Immature natural killer cell (primary cell): Measurements from ENCODE around the gene TRABD2B. TPM values are rescaled to one million over a fixed set of nuclear protein-coding genes. Genes with fewer than 3 reads are reported as not detected.

Source experiments
- DNase-seq, 3 donors: peaks; one replicate each; pipeline ENCODE4 v3.0.0; 2022; ENCODE audit warnings: mixed read lengths in 1 of 3
- H3K27ac Mint-ChIP-seq, 6 donors: one replicate each; pipeline ENCODE4 v1.8.0; 2020; ENCODE audit warnings: mixed read lengths in 6 of 6, mild to moderate bottlenecking in 5 of 6, inconsistent platforms in 4 of 6, moderate library complexity in 3 of 6
- H3K27me3 Mint-ChIP-seq, 3 donors: one replicate each; pipeline ENCODE4 v1.8.0; 2020 to 2021; ENCODE audit warnings: low read depth in 3 of 3, mild to moderate bottlenecking in 3 of 3, mixed read lengths in 3 of 3, moderate library complexity in 3 of 3, inconsistent platforms in 1 of 3
- H3K36me3 Mint-ChIP-seq, 3 donors: one replicate each; pipeline ENCODE4 v1.8.0; 2020; ENCODE audit warnings: mixed read lengths in 3 of 3, inconsistent platforms in 2 of 3, mild to moderate bottlenecking in 2 of 3
- H3K4me1 Mint-ChIP-seq, 2 donors: one replicate each; pipeline ENCODE4 v1.8.0; 2020; ENCODE audit warnings: inconsistent platforms in 2 of 2, mild to moderate bottlenecking in 2 of 2, mixed read lengths in 2 of 2, moderate library complexity in 1 of 2
- H3K4me3 Mint-ChIP-seq, 5 donors: one replicate each; pipeline ENCODE4 v1.8.0; 2020; ENCODE audit warnings: mild to moderate bottlenecking in 5 of 5, mixed read lengths in 5 of 5, inconsistent platforms in 3 of 5, moderate library complexity in 3 of 5
- H3K9me3 Mint-ChIP-seq, 6 donors: one replicate each; pipeline ENCODE4 v1.8.0; 2020; ENCODE audit warnings: mild to moderate bottlenecking in 6 of 6, mixed read lengths in 6 of 6, inconsistent platforms in 4 of 6, moderate library complexity in 3 of 6
- polyA plus RNA-seq, 3 donors: library from polyadenylated mRNA; unstranded; fragments of 300-500 nt; fragmentation: Illumina TruSeq; gene quantifications; one replicate each; pipeline ENCODE4 v1.2.3, GENCODE V29; 2021

The TRABD2B gene
- polyA plus RNA-seq, 3 donors from 2014 or later = not detected

- no peak overlapping the region for H3K4me3 Mint-ChIP-seq
- no peaks in the 10 kb centered on the region for H3K36me3 Mint-ChIP-seq
- no peak overlapping the region for H3K27ac Mint-ChIP-seq
- no peak for DNase-seq
- H3K27me3 Mint-ChIP-seq = peaks cover 0 to 2% (median 2%) of the 10 kb centered on the region in 3 donors
- H3K9me3 Mint-ChIP-seq = peaks cover 0 to 2% (median 0%) of the 10 kb centered on the region in 6 donors
- H3K4me1 Mint-ChIP-seq = no peaks in the 10 kb centered on the region
Measured at GRCh38 chr1:47885062-47885830, 111.9 kb downstream of the TRABD2B start.

GRCh38 chr1:47883963-47884362 lies 113.2 kb downstream of the TRABD2B start:
- peaks cover 0 to 3% (median 2%) of the 10 kb centered on the region in 3 donors for H3K27me3 Mint-ChIP-seq
- H3K27ac Mint-ChIP-seq = no peak overlapping the region
- no peaks in the 10 kb centered on the region for H3K36me3 Mint-ChIP-seq

GRCh38 chr1:47881505-47882442 lies 115.4 kb downstream of the TRABD2B start:
- Mint-ChIP-seq H3K36me3 (no peaks in the 10 kb centered on the region), H3K27me3 (peaks cover under 1 to 5% (median 2%) of the 10 kb centered on the region in 3 donors), H3K4me1 (no peaks in the 10 kb centered on the region), H3K4me3 (no peak overlapping the region), H3K9me3 (peaks cover 0 to 2% (median 0%) of the 10 kb centered on the region in 6 donors), H3K27ac (peak overlapping the region in 1 of 6 donors; percentile 23)
- DNase-seq = no peak

More at GRCh38 chr1:47883963-47884362, 113.2 kb downstream of the TRABD2B start:
- Mint-ChIP-seq H3K4me3 (no peak overlapping the region), H3K4me1 (no peaks in the 10 kb centered on the region), H3K9me3 (peaks cover 0 to 2% (median 0%) of the 10 kb centered on the region in 6 donors)
- no peak for DNase-seq

GRCh38 chr1:47876587-47876963 lies 120.6 kb downstream of the TRABD2B start:
- H3K4me1 Mint-ChIP-seq = no peaks in the 10 kb centered on the region
- DNase-seq = no peak
- no peak overlapping the region for H3K27ac Mint-ChIP-seq
- no peak overlapping the region for H3K4me3 Mint-ChIP-seq
- H3K27me3 Mint-ChIP-seq = peaks cover 2 to 4% (median 2%) of the 10 kb centered on the region in 3 donors
- H3K9me3 Mint-ChIP-seq = peaks cover 0 to 2% (median 0%) of the 10 kb centered on the region in 6 donors
- no peaks in the 10 kb centered on the region for H3K36me3 Mint-ChIP-seq

- DNase-seq = no peak
- no peak overlapping the region for H3K27ac Mint-ChIP-seq
Measured at GRCh38 chr1:47875831-47876586, 121.2 kb downstream of the TRABD2B start.

GRCh38 chr1:47875036-47875435 lies 122.1 kb downstream of the TRABD2B start:
- peaks cover 0 to 2% (median 0%) of the 10 kb centered on the region in 6 donors for H3K9me3 Mint-ChIP-seq
- no peak for DNase-seq
- H3K27ac Mint-ChIP-seq = no peak overlapping the region

More at GRCh38 chr1:47875831-47876586, 121.2 kb downstream of the TRABD2B start:
- peaks cover 2 to 4% (median 2%) of the 10 kb centered on the region in 3 donors for H3K27me3 Mint-ChIP-seq
- H3K4me3 Mint-ChIP-seq = no peak overlapping the region
- peaks cover 0 to 2% (median 0%) of the 10 kb centered on the region in 6 donors for H3K9me3 Mint-ChIP-seq
- no peaks in the 10 kb centered on the region for H3K4me1 Mint-ChIP-seq
- no peaks in the 10 kb centered on the region for H3K36me3 Mint-ChIP-seq

GRCh38 chr1:47873337-47873736 lies 123.8 kb downstream of the TRABD2B start:
- H3K4me3 Mint-ChIP-seq = no peak overlapping the region
- H3K27me3 Mint-ChIP-seq = peaks cover 2 to 5% (median 2%) of the 10 kb centered on the region in 3 donors
- no peaks in the 10 kb centered on the region for H3K36me3 Mint-ChIP-seq
- peaks cover 0 to 2% (median 0%) of the 10 kb centered on the region in 6 donors for H3K9me3 Mint-ChIP-seq
- no peak overlapping the region for H3K27ac Mint-ChIP-seq
- no peak for DNase-seq
- H3K4me1 Mint-ChIP-seq = no peaks in the 10 kb centered on the region

More at GRCh38 chr1:47875036-47875435, 122.1 kb downstream of the TRABD2B start:
- peaks cover 2 to 3% (median 2%) of the 10 kb centered on the region in 3 donors for H3K27me3 Mint-ChIP-seq
- H3K36me3 Mint-ChIP-seq = no peaks in the 10 kb centered on the region
- H3K4me1 Mint-ChIP-seq = no peaks in the 10 kb centered on the region
- H3K4me3 Mint-ChIP-seq = no peak overlapping the region

- no peak overlapping the region for H3K27ac Mint-ChIP-seq
- DNase-seq = no peak
- peaks cover 0 to 2% (median 0%) of the 10 kb centered on the region in 6 donors for H3K9me3 Mint-ChIP-seq
- H3K4me3 Mint-ChIP-seq = no peak overlapping the region
- H3K27me3 Mint-ChIP-seq = peaks cover 2 to 5% (median 2%) of the 10 kb centered on the region in 3 donors
- H3K4me1 Mint-ChIP-seq = no peaks in the 10 kb centered on the region
- H3K36me3 Mint-ChIP-seq = no peaks in the 10 kb centered on the region
Measured at GRCh38 chr1:47872886-47873285, 124.3 kb downstream of the TRABD2B start.

GRCh38 chr1:47871799-47872353 lies 125.3 kb downstream of the TRABD2B start:
- H3K4me3 Mint-ChIP-seq = no peak overlapping the region
- DNase-seq = no peak
- peaks cover 0 to 7% (median 2%) of the 10 kb centered on the region in 3 donors for H3K27me3 Mint-ChIP-seq
- no peaks in the 10 kb centered on the region for H3K4me1 Mint-ChIP-seq
- no peak overlapping the region for H3K27ac Mint-ChIP-seq
- H3K9me3 Mint-ChIP-seq = peaks cover 0 to 2% (median 0%) of the 10 kb centered on the region in 6 donors
- H3K36me3 Mint-ChIP-seq = no peaks in the 10 kb centered on the region

GRCh38 chr1:47870946-47871676 lies 126.1 kb downstream of the TRABD2B start:
- Mint-ChIP-seq H3K4me1 (no peaks in the 10 kb centered on the region), H3K9me3 (no peaks in the 10 kb centered on the region), H3K27ac (no peak overlapping the region), H3K4me3 (no peak overlapping the region), H3K36me3 (no peaks in the 10 kb centered on the region), H3K27me3 (peaks cover 0 to 5% (median 2%) of the 10 kb centered on the region in 3 donors)
- DNase-seq = no peak

GRCh38 chr1:47870480-47870879 lies 126.7 kb downstream of the TRABD2B start:
- no peak for DNase-seq
- Mint-ChIP-seq H3K36me3 (no peaks in the 10 kb centered on the region), H3K4me3 (no peak overlapping the region), H3K9me3 (no peaks in the 10 kb centered on the region), H3K27ac (no peak overlapping the region), H3K4me1 (no peaks in the 10 kb centered on the region), H3K27me3 (peaks cover 0 to 5% (median 2%) of the 10 kb centered on the region in 3 donors)

GRCh38 chr1:47868348-47868676 lies 128.9 kb downstream of the TRABD2B start:
- H3K27ac Mint-ChIP-seq = no peak overlapping the region
- H3K9me3 Mint-ChIP-seq = no peaks in the 10 kb centered on the region
- H3K36me3 Mint-ChIP-seq = no peaks in the 10 kb centered on the region
- no peak overlapping the region for H3K4me3 Mint-ChIP-seq
- DNase-seq = no peak
- peaks cover 0 to 5% (median 0%) of the 10 kb centered on the region in 3 donors for H3K27me3 Mint-ChIP-seq
- no peaks in the 10 kb centered on the region for H3K4me1 Mint-ChIP-seq
